Measurements from ENCODE around the gene TCHHL1. TPM values are rescaled to one million over a fixed set of nuclear protein-coding genes. Genes with fewer than 3 reads are reported as not detected.

Gene TCHHL1
- total and polyA plus RNA-seq, 9 of the 15 experiments (the other 6 are each of a cell fraction or from before 2014, with no cell fraction given) = not detected

- TF ChIP-seq ZNF24 (IDR thresholded peaks at IDR 0.05) (no peak), GTF2B (IDR thresholded peaks at IDR 0.05; ENCODE audit: extremely low read depth, insufficient read length) (no peak), KAT2B (IDR thresholded peaks at IDR 0.05; ENCODE audit: low read depth, low read length) (no peak), MCM3 (IDR thresholded peaks at IDR 0.05) (no peak), ATF3 (IDR thresholded peaks at IDR 0.05) (peak; percentile 60; the same call in 1 of the 2 replicates), ATF3 (CRISPR knock-in tag; conservative IDR thresholded peaks at IDR 0.05) (no peak), KAT7 (CRISPR knock-in tag; IDR thresholded peaks at IDR 0.05; ENCODE audit: borderline replicate concordance) (no peak; the same call in 1 of the 2 replicates), SOX6 (IDR thresholded peaks at IDR 0.05) (peak; percentile 74), TSHZ1 (CRISPR knock-in tag; IDR thresholded peaks at IDR 0.05) (no peak), ZBTB40 (IDR thresholded peaks at IDR 0.05) (no peak), ZBTB40 (CRISPR knock-in tag; IDR thresholded peaks at IDR 0.05) (no peak), ZNF174 (CRISPR knock-in tag; IDR thresholded peaks at IDR 0.05) (no peak), POLR2B (IDR thresholded peaks at IDR 0.05; ENCODE audit: low read depth, partially characterized antibody) (peak; percentile 44)
Measured at GRCh38 chr1:152034654-152035538, 54.0 kb downstream of the TCHHL1 start (continued).
